ENCODE measurements around the gene TBX2. TPM values are rescaled to one million over a fixed set of nuclear protein-coding genes. Genes with fewer than 3 reads are reported as not detected.

TBX2 gene
- total and polyA plus RNA-seq, 10 of the 15 experiments (the other 5 are each of a cell fraction or from before 2014, with no cell fraction given): 0.13 TPM; not detected in 9

DNA sequence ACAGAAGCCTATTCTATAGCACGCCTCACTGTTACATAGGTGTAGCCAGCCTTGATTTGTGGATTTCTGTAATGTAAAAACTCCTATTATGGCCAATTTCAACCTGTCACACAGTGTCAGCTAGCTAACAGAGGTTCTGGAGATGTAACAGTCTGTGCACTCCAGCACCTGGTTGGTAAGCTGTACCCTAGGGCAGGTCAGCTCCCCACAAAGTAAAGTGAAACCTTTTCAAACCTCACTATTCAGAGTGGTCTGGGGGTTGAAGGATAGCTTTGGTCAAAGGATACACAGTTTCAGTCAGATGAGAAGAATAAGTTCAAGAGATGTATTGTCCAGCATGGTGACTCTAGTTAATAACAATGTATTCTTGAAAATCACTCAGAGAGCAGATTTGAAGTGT is 28.5 kb upstream of the TBX2 start (continued):
- no peak for TF ChIP-seq MEF2A (IDR thresholded peaks at IDR 0.05; ENCODE audit: insufficient read depth, low read depth, low read length)
- TF ChIP-seq KDM1A (IDR thresholded peaks at IDR 0.05; ENCODE audit: borderline replicate concordance): no peak

DNA sequence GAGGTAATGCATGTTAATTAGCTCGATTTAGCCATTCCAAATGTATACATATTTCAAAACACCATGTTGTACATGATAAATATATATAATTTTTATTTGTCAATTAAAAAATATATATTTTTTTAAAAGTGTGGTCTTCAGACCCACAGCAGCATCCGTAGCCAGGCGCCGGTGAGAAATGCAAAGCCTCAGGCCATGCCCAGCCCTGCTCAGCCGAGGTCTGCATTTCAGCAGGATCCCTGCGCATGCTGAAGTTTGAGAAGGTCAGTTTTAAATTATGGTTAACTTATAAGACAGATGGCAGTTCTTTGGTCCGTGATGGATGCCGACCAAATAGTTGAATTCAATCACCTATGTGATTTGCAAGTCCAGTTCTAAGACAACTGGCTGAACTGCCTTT is 28.0 kb upstream of the TBX2 start:
- in situ Hi-C loops (cut with MboI) (no loop called here), intact Hi-C loops (cut with micrococcal nuclease; ENCODE audit: unreplicated experiment) (no loop called here)
- no peak for DNase-seq (ENCODE audit: low read depth, low spot score)
- no peaks in the 10 kb centered on the region for H3K4me1 ChIP-seq (ENCODE audit: control insufficient read depth, insufficient read depth, low read length)
- no peak overlapping the region for H3K4me3 ChIP-seq
- RAD21 ChIA-PET (ENCODE audit: unreplicated experiment): no interaction called here
- H3K4me2 ChIP-seq (ENCODE audit: control insufficient read depth, insufficient read depth): no peak overlapping the region
- SMC1A ChIA-PET (ENCODE audit: uncharacterized antibody, unreplicated experiment): no interaction called here
- H3K9me3 ChIP-seq (replicated peaks; ENCODE audit: control insufficient read depth, insufficient read depth, low read length): no peaks in the 10 kb centered on the region
- H2AFZ ChIP-seq (ENCODE audit: control insufficient read depth, low read depth, low read length): no peak overlapping the region
- POLR2A ChIA-PET: no interaction called here
- no peaks in the 10 kb centered on the region for H3K79me2 ChIP-seq (ENCODE audit: control insufficient read depth, insufficient read depth, low read length)
- H3K27ac ChIP-seq (ENCODE audit: control insufficient read depth, insufficient read depth): no peak overlapping the region
- no TSS peak for BruUV-seq (replicated peaks)
- WGBS (ENCODE audit: insufficient coverage, insufficient replicate concordance, low lambda C conversion rate, missing lambda C conversion rate): 45% methylated on average over 8 of the region's 8 CpGs
- TF ChIP-seq, protein P1, sequence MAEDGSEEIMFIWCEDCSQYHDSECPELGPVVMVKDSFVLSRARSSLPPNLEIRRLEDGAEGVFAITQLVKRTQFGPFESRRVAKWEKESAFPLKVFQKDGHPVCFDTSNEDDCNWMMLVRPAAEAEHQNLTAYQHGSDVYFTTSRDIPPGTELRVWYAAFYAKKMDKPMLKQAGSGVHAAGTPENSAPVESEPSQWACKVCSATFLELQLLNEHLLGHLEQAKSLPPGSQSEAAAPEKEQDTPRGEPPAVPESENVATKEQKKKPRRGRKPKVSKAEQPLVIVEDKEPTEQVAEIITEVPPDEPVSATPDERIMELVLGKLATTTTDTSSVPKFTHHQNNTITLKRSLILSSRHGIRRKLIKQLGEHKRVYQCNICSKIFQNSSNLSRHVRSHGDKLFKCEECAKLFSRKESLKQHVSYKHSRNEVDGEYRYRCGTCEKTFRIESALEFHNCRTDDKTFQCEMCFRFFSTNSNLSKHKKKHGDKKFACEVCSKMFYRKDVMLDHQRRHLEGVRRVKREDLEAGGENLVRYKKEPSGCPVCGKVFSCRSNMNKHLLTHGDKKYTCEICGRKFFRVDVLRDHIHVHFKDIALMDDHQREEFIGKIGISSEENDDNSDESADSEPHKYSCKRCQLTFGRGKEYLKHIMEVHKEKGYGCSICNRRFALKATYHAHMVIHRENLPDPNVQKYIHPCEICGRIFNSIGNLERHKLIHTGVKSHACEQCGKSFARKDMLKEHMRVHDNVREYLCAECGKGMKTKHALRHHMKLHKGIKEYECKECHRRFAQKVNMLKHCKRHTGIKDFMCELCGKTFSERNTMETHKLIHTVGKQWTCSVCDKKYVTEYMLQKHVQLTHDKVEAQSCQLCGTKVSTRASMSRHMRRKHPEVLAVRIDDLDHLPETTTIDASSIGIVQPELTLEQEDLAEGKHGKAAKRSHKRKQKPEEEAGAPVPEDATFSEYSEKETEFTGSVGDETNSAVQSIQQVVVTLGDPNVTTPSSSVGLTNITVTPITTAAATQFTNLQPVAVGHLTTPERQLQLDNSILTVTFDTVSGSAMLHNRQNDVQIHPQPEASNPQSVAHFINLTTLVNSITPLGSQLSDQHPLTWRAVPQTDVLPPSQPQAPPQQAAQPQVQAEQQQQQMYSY (CRISPR knock-in tag; IDR thresholded peaks at IDR 0.05): no peak
- TF ChIP-seq IKZF1 (conservative IDR thresholded peaks at IDR 0.05): no peak
- no peak for TF ChIP-seq EZH2 (IDR thresholded peaks at IDR 0.05; ENCODE audit: borderline replicate concordance, control insufficient read depth, low read depth, low read length)
- TF ChIP-seq ESRRA (IDR thresholded peaks at IDR 0.05; ENCODE audit: low read length): no peak
- TF ChIP-seq LARP7 (IDR thresholded peaks at IDR 0.05): no peak
- TF ChIP-seq HDAC6 (IDR thresholded peaks at IDR 0.05; ENCODE audit: unreplicated experiment): no peak
- TF ChIP-seq, protein P2, sequence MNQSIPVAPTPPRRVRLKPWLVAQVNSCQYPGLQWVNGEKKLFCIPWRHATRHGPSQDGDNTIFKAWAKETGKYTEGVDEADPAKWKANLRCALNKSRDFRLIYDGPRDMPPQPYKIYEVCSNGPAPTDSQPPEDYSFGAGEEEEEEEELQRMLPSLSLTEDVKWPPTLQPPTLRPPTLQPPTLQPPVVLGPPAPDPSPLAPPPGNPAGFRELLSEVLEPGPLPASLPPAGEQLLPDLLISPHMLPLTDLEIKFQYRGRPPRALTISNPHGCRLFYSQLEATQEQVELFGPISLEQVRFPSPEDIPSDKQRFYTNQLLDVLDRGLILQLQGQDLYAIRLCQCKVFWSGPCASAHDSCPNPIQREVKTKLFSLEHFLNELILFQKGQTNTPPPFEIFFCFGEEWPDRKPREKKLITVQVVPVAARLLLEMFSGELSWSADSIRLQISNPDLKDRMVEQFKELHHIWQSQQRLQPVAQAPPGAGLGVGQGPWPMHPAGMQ (IDR thresholded peaks at IDR 0.05; ENCODE audit: borderline replicate concordance): no peak
- no peak for TF ChIP-seq RFX5 (IDR thresholded peaks at IDR 0.05; ENCODE audit: low read depth, low read length)
- TF ChIP-seq SMAD5 (IDR thresholded peaks at IDR 0.05; ENCODE audit: low read depth): no peak
- TF ChIP-seq RCOR1 (conservative IDR thresholded peaks at IDR 0.05; ENCODE audit: low read depth, low read length): no peak
- H4K20me1 ChIP-seq (ENCODE audit: control insufficient read depth, insufficient read depth): no peaks in the 10 kb centered on the region
- ATAC-seq: no peak
- CTCF ChIA-PET: no interaction called here
- no peak for FAIRE-seq
- no peaks in the 10 kb centered on the region for H3K36me3 ChIP-seq (ENCODE audit: control insufficient read depth in 2 of 2, insufficient read depth in 2 of 2, low read length in 1 of 2)
- no peaks in the 10 kb centered on the region for H3K27me3 ChIP-seq (replicated peaks in 1 of 2; ENCODE audit: control insufficient read depth in 2 of 2, insufficient read depth in 2 of 2, low read length in 1 of 2)
- H3K9ac ChIP-seq (ENCODE audit: control insufficient read depth, insufficient read depth, low read length): no peak overlapping the region
